ENCODE results near the gene CDH24.

The CDH24 gene

GRCh38 chr14:23056956-23057756 lies at the start of gene CDH24:
CDH24 (minus strand) TSS chr14:23057520; CDS start chr14:23055733, 1,787 bp downstream.
- H3K36me3 Mint-ChIP-seq: peaks cover 14% of the 10 kb centered on the region
- H3K27ac Mint-ChIP-seq: peak within 1 kb of the TSS; percentile 39
- no peaks in the 10 kb centered on the region for H3K9me3 Mint-ChIP-seq
- ATAC-seq (ENCODE audit: low read depth) (peak; percentile 67), DNase-seq (ENCODE audit: low spot score in 2 of 2) (peak; percentile 44 to 63)
- peaks cover 17% of the 10 kb centered on the region for H3K4me1 Mint-ChIP-seq
- H3K27me3 Mint-ChIP-seq: peaks cover 7% of the 10 kb centered on the region
- peak within 1 kb of the TSS; percentile 93 for H3K4me3 Mint-ChIP-seq

- no peak for DNase-seq (ENCODE audit: low spot score in 2 of 2)
- Mint-ChIP-seq H3K4me1 (peaks cover 7% of the 10 kb centered on the region), H3K9me3 (no peaks in the 10 kb centered on the region), H3K4me3 (no peak overlapping the region), H3K36me3 (no peaks in the 10 kb centered on the region), H3K27ac (no peak overlapping the region), H3K27me3 (no peaks in the 10 kb centered on the region)
- no peak for ATAC-seq (ENCODE audit: low read depth)
Measured at GRCh38 chr14:23106747-23107045, 49.4 kb upstream of the CDH24 start.

- DNase-seq (ENCODE audit: low spot score in 2 of 2): no peak
- no peaks in the 10 kb centered on the region for H3K9me3 Mint-ChIP-seq
- no peak overlapping the region for H3K27ac Mint-ChIP-seq
- H3K36me3 Mint-ChIP-seq: no peaks in the 10 kb centered on the region
- no peak overlapping the region for H3K4me3 Mint-ChIP-seq
- peaks cover 7% of the 10 kb centered on the region for H3K4me1 Mint-ChIP-seq
- no peak for ATAC-seq (ENCODE audit: low read depth)
- H3K27me3 Mint-ChIP-seq: no peaks in the 10 kb centered on the region
Measured at GRCh38 chr14:23105348-23105824, 48.1 kb upstream of the CDH24 start.

- H3K27me3 Mint-ChIP-seq: no peaks in the 10 kb centered on the region
- DNase-seq (ENCODE audit: low spot score in 2 of 2) (no peak), ATAC-seq (ENCODE audit: low read depth) (no peak)
- H3K4me3 Mint-ChIP-seq: no peak within 1 kb of the TSS
- H3K4me1 Mint-ChIP-seq: peaks cover 7% of the 10 kb centered on the region
- H3K36me3 Mint-ChIP-seq: peaks cover under 1% of the 10 kb centered on the region
- no peaks in the 10 kb centered on the region for H3K9me3 Mint-ChIP-seq
- H3K27ac Mint-ChIP-seq: no peak within 1 kb of the TSS
Measured at GRCh38 chr14:23104591-23105347, 47.4 kb upstream of the CDH24 start, which contains the start of gene CIROP. CIROP (minus strand) TSS chr14:23104989; CDS start chr14:23104920, 69 bp downstream.

GRCh38 chr14:23104070-23104590 lies 46.8 kb upstream of the CDH24 start:
- Mint-ChIP-seq H3K27me3 (no peaks in the 10 kb centered on the region), H3K27ac (no peak overlapping the region), H3K4me3 (no peak overlapping the region), H3K4me1 (peaks cover 8% of the 10 kb centered on the region), H3K36me3 (peaks cover 5% of the 10 kb centered on the region), H3K9me3 (no peaks in the 10 kb centered on the region)
- ATAC-seq (ENCODE audit: low read depth) (no peak), DNase-seq (ENCODE audit: low spot score in 2 of 2) (no peak)

GRCh38 chr14:23103581-23103980 lies 46.3 kb upstream of the CDH24 start:
- Mint-ChIP-seq H3K27me3 (no peaks in the 10 kb centered on the region), H3K4me1 (peaks cover 9% of the 10 kb centered on the region), H3K4me3 (no peak overlapping the region), H3K36me3 (peaks cover 6% of the 10 kb centered on the region), H3K9me3 (no peaks in the 10 kb centered on the region), H3K27ac (no peak overlapping the region)
- DNase-seq (ENCODE audit: low spot score in 2 of 2): no peak
- no peak for ATAC-seq (ENCODE audit: low read depth)

- no peaks in the 10 kb centered on the region for H3K9me3 Mint-ChIP-seq
- ATAC-seq (ENCODE audit: low read depth) (no peak), DNase-seq (ENCODE audit: low spot score in 2 of 2) (no peak)
- H3K36me3 Mint-ChIP-seq: peaks cover 6% of the 10 kb centered on the region
- no peak overlapping the region for H3K4me3 Mint-ChIP-seq
- H3K4me1 Mint-ChIP-seq: peaks cover 9% of the 10 kb centered on the region
- H3K27ac Mint-ChIP-seq: no peak overlapping the region
- no peaks in the 10 kb centered on the region for H3K27me3 Mint-ChIP-seq
Measured at GRCh38 chr14:23102801-23103200, 45.5 kb upstream of the CDH24 start.

GRCh38 chr14:23101986-23102625 lies 44.8 kb upstream of the CDH24 start:
- H3K9me3 Mint-ChIP-seq: no peaks in the 10 kb centered on the region
- H3K4me1 Mint-ChIP-seq: peaks cover 15% of the 10 kb centered on the region
- H3K27me3 Mint-ChIP-seq: no peaks in the 10 kb centered on the region
- H3K36me3 Mint-ChIP-seq: peaks cover 8% of the 10 kb centered on the region
- DNase-seq (ENCODE audit: low spot score in 2 of 2): no peak
- no peak for ATAC-seq (ENCODE audit: low read depth)
- no peak overlapping the region for H3K27ac Mint-ChIP-seq
- no peak overlapping the region for H3K4me3 Mint-ChIP-seq

GRCh38 chr14:23101213-23101970 lies 44.1 kb upstream of the CDH24 start:
- H3K27me3 Mint-ChIP-seq: no peaks in the 10 kb centered on the region
- peaks cover 18% of the 10 kb centered on the region for H3K4me1 Mint-ChIP-seq
- no peak for ATAC-seq (ENCODE audit: low read depth)
- no peak overlapping the region for H3K27ac Mint-ChIP-seq
- no peak for DNase-seq (ENCODE audit: low spot score in 2 of 2)
- H3K36me3 Mint-ChIP-seq: peaks cover 8% of the 10 kb centered on the region
- no peak overlapping the region for H3K4me3 Mint-ChIP-seq
- H3K9me3 Mint-ChIP-seq: no peaks in the 10 kb centered on the region

GRCh38 chr14:23099212-23099861 lies 42.0 kb upstream of the CDH24 start:
- Mint-ChIP-seq H3K4me1 (peaks cover 15% of the 10 kb centered on the region), H3K27ac (no peak overlapping the region), H3K9me3 (no peaks in the 10 kb centered on the region), H3K4me3 (no peak overlapping the region), H3K27me3 (no peaks in the 10 kb centered on the region), H3K36me3 (peaks cover 8% of the 10 kb centered on the region)
- ATAC-seq (ENCODE audit: low read depth) (no peak), DNase-seq (ENCODE audit: low spot score in 2 of 2) (no peak)

- Mint-ChIP-seq H3K27ac (no peak overlapping the region), H3K4me3 (no peak overlapping the region), H3K27me3 (no peaks in the 10 kb centered on the region)
Measured at GRCh38 chr14:23097786-23098185, 40.5 kb upstream of the CDH24 start.

GRCh38 chr14:23095196-23096108 lies 38.1 kb upstream of the CDH24 start, which contains the start of gene C14orf119:
C14orf119 (plus strand) TSS chr14:23095505; CDS start chr14:23097659, 2,154 bp downstream.
- no peak within 1 kb of the TSS for H3K27ac Mint-ChIP-seq
- peaks cover 24% of the 10 kb centered on the region for H3K4me1 Mint-ChIP-seq
- ATAC-seq (ENCODE audit: low read depth) (peak; percentile 83), DNase-seq (ENCODE audit: low spot score in 2 of 2) (peak in 1 of 2 donors; percentile 99)
- H3K9me3 Mint-ChIP-seq: no peaks in the 10 kb centered on the region
- no peaks in the 10 kb centered on the region for H3K27me3 Mint-ChIP-seq
- peaks cover 13% of the 10 kb centered on the region for H3K36me3 Mint-ChIP-seq
- H3K4me3 Mint-ChIP-seq: no peak within 1 kb of the TSS

More at GRCh38 chr14:23097786-23098185, 40.5 kb upstream of the CDH24 start:
- Mint-ChIP-seq H3K4me1 (peaks cover 19% of the 10 kb centered on the region), H3K36me3 (peaks cover 8% of the 10 kb centered on the region), H3K9me3 (no peaks in the 10 kb centered on the region)
- no peak for ATAC-seq (ENCODE audit: low read depth)
- no peak for DNase-seq (ENCODE audit: low spot score in 2 of 2)
